Activated CD4-positive, alpha-beta T cell treated with anti-CD3 and anti-CD28 coated beads for 36 hours (primary cell): ENCODE results near the gene ELOB. TPM values are rescaled to one million over a fixed set of nuclear protein-coding genes. Genes with fewer than 3 reads are reported as not detected.
"Not testable (repeated sequence)": the region's sequence is repeated elsewhere in the genome, so short reads cannot be mapped to it uniquely, and the experiment has no call there.

Source experiments
- ATAC-seq: fragments of 200-7000 bp; cut with Tn5 transposase; one replicate; pipeline ENCODE4 v1.10.0; 2021; ENCODE audit warnings: mild to moderate bottlenecking, moderate library complexity
- CTCF ChIA-PET: fragments of 350-600 bp; sonication (Branson Sonifier 250); formaldehyde crosslinking; loops from one replicate; lab custom pipeline; 2021; ENCODE audit warnings: antibody characterized with exemption; lab: Charles Lee
- POLR2A ChIA-PET: fragments of 350-600 bp; sonication (Branson Sonifier 250); formaldehyde crosslinking; loops from one replicate; lab custom pipeline; 2021; ENCODE audit warnings: antibody characterized with exemption, inconsistent platforms; lab: Charles Lee
- DNase-seq: peaks from one replicate; pipeline ENCODE4 v3.0.0-alpha.2; 2020
- H3K27ac Mint-ChIP-seq: one replicate; pipeline ENCODE4 v1.8.0; 2021; ENCODE audit warnings: mixed read lengths
- H3K27me3 Mint-ChIP-seq: one replicate; pipeline ENCODE4 v1.8.0; 2021; ENCODE audit warnings: mixed read lengths
- H3K36me3 Mint-ChIP-seq: one replicate; pipeline ENCODE4 v1.8.0; 2021; ENCODE audit warnings: low read depth, mixed read lengths
- H3K4me1 Mint-ChIP-seq: one replicate; pipeline ENCODE4 v1.8.0; 2021; ENCODE audit warnings: mixed read lengths
- H3K4me3 Mint-ChIP-seq: one replicate; pipeline ENCODE4 v1.8.0; 2021; ENCODE audit warnings: mild to moderate bottlenecking, moderate library complexity, mixed read lengths
- H3K9me3 Mint-ChIP-seq: one replicate; pipeline ENCODE4 v1.8.0; 2021; ENCODE audit warnings: low read depth, mixed read lengths
- intact Hi-C, 2 experiments: fragments of 100-400 bp; cut with DNase I in 1 of 2; cut with micrococcal nuclease in 1 of 2; formaldehyde crosslinking; loops; one replicate each; pipeline versions ENCODE4 v1.14.2 to v1.15.1; 2022 to 2024; cut with DNase I, micrococcal nuclease
- total RNA-seq, 2 experiments: library from RNA; stranded (reverse); gene quantifications; one replicate each; pipeline ENCODE4 v1.2.3, GENCODE V29; 2021

ELOB gene
- total RNA-seq, 2 experiments from 2014 or later, result 268 to 269 TPM

GRCh38 chr16:2724816-2725348 is 52.2 kb downstream of the ELOB start:
- Mint-ChIP-seq H3K4me3 (no peak overlapping the region), H3K36me3 (no peaks in the 10 kb centered on the region), H3K9me3 (no peaks in the 10 kb centered on the region), H3K27me3 (peaks cover 9% of the 10 kb centered on the region), H3K27ac (no peak overlapping the region), H3K4me1 (peaks cover 2% of the 10 kb centered on the region)
- DNase-seq, result no peak
- intact Hi-C loops, result no loop called here
- ChIA-PET CTCF (interaction anchor here (0.7 kb wide), 1 partner anchor 169 kb away, joined by 3 read pairs; no protein-coding TSS in a partner anchor), POLR2A (no interaction called here)
- no peak for ATAC-seq

GRCh38 chr16:2724088-2724676 is 52.9 kb downstream of the ELOB start:
- CTCF ChIA-PET, result interaction anchor here (0.7 kb wide), 1 partner anchor 169 kb away, joined by 3 read pairs; no protein-coding TSS in a partner anchor
- H3K27ac Mint-ChIP-seq, result no peak overlapping the region

GRCh38 chr16:2721634-2722173 is 55.4 kb downstream of the ELOB start:
- POLR2A ChIA-PET, H3K9me3 Mint-ChIP-seq, CTCF ChIA-PET, H3K36me3 Mint-ChIP-seq, DNase-seq, H3K4me1 Mint-ChIP-seq, H3K27me3 Mint-ChIP-seq: not testable (repeated sequence)
- peak overlapping the region; percentile 45 for H3K4me3 Mint-ChIP-seq
- intact Hi-C loops, result loop anchor here (1.0 kb wide), 12 partner anchors 31 to 566 kb away; partner anchors contain the start of genes KCTD5 (in 2 of the 2), ATP6V0C (in 1 of the 2), ELOB (in 1 of the 2) and FLYWCH2 (in 1 of the 2)
- peak overlapping the region; percentile 37 for H3K27ac Mint-ChIP-seq
- ATAC-seq, result peak; percentile 3

More at GRCh38 chr16:2724088-2724676, 52.9 kb downstream of the ELOB start:
- no peak overlapping the region for H3K4me3 Mint-ChIP-seq
- no peaks in the 10 kb centered on the region for H3K9me3 Mint-ChIP-seq
- H3K36me3 Mint-ChIP-seq, result no peaks in the 10 kb centered on the region
- peaks cover 2% of the 10 kb centered on the region for H3K4me1 Mint-ChIP-seq
- peaks cover 9% of the 10 kb centered on the region for H3K27me3 Mint-ChIP-seq
- DNase-seq (no peak), ATAC-seq (no peak)
- intact Hi-C loops, result no loop called here
- POLR2A ChIA-PET, result interaction anchor here (0.7 kb wide), 1 partner anchor 1657 kb away, joined by 3 read pairs; no protein-coding TSS in a partner anchor

Other genes starting within 250 kb of the ELOB start
- gene CEMP1, start 245.9 kb downstream of the ELOB start, total RNA-seq, result not detected
- 10 to 100 TPM; 30.4 to 34.5 TPM for gene PDPK1, start 239.3 kb downstream of the ELOB start, total RNA-seq
- 10 to 100 TPM; 24.0 to 26.2 TPM for gene KCTD5, start 94.8 kb downstream of the ELOB start, total RNA-seq
- 1 to 10 TPM; 2.3 to 2.4 TPM for gene PRSS27, start 57.1 kb downstream of the ELOB start, total RNA-seq
- gene SRRM2, start 24.6 kb downstream of the ELOB start, total RNA-seq, result 100 to 1,000 TPM; 517 to 598 TPM
- not detected for gene PRSS33, start 10.3 kb upstream of the ELOB start, total RNA-seq
- not detected for gene PRSS41, start 21.2 kb upstream of the ELOB start, total RNA-seq
- under 1 TPM; 0.69 to 0.71 TPM for gene PRSS21, start 40.0 kb upstream of the ELOB start, total RNA-seq
- gene ZG16B, start 53.0 kb upstream of the ELOB start, total RNA-seq, result 1 to 10 TPM in 1 of 2 experiments, under 1 TPM in 1; 0.65 to 1.2 TPM
- not detected for gene PRSS22, start 80.9 kb upstream of the ELOB start, total RNA-seq
- gene FLYWCH2, start 105.9 kb upstream of the ELOB start, total RNA-seq, result 10 to 100 TPM; 16.8 to 17.3 TPM
- gene FLYWCH1, start 134.7 kb upstream of the ELOB start, total RNA-seq, result 10 to 100 TPM; 26.6 to 37.9 TPM
- gene KREMEN2, start 187.0 kb upstream of the ELOB start, total RNA-seq, result not detected
- 10 to 100 TPM; 28.7 to 31.2 TPM for gene PAQR4, start 192.1 kb upstream of the ELOB start, total RNA-seq
- 100 to 1,000 TPM; 101 to 117 TPM for gene PKMYT1, start 203.2 kb upstream of the ELOB start, total RNA-seq
- not detected for gene CLDN9, start 235.6 kb upstream of the ELOB start, total RNA-seq
- not detected for gene CLDN6, start 240.9 kb upstream of the ELOB start, total RNA-seq
- gene TNFRSF12A, start 243.1 kb upstream of the ELOB start, total RNA-seq, result 1 to 10 TPM; 5.4 to 7.7 TPM
- gene HCFC1R1, start 246.7 kb upstream of the ELOB start, total RNA-seq, result 10 to 100 TPM; 30.0 to 30.7 TPM
- gene THOC6, start 246.8 kb upstream of the ELOB start, total RNA-seq, result 10 to 100 TPM; 46.9 to 50.2 TPM